Measurements from ENCODE around the gene ZNF598.

ZNF598 gene

GRCh38 chr16:2005646-2006045 lies 4.0 kb downstream of the ZNF598 start:
- no peak for DNase-seq

DNA sequence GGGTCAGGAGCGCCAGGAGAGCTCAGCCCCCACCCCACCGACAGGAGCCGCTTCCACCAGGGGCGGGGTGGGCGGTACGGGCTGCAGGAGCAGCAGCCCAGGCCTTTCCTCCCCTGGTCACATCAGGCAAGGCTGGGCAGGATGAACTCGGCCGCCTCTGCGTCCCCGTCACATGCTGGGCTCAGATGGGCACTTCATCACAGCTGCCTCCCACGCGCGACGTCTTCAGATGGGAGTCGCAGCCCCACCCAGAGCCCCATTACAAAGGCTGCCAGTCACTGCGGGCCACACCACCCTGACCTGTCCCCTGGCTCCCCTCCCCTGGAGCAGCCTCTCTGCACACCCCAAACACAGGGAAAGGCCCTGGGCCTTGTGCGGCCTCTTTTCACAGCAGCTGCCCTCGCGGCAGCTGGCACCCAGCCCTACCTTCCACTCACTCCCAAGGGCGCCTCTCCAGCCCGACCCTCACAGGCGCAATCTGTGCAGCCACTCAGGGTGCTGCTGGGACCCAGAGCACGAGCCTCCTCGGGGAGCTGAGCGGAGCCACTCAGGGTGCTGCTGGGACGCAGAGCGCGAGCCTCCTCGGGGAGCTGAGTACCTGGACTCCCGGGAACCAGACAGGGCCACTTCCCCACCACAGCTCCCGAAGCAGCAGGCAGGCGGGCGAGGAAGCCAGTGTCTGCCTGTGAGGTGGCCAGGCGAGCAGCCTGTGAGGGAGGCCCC lies 4.7 kb downstream of the ZNF598 start:
- no peak for DNase-seq

DNA sequence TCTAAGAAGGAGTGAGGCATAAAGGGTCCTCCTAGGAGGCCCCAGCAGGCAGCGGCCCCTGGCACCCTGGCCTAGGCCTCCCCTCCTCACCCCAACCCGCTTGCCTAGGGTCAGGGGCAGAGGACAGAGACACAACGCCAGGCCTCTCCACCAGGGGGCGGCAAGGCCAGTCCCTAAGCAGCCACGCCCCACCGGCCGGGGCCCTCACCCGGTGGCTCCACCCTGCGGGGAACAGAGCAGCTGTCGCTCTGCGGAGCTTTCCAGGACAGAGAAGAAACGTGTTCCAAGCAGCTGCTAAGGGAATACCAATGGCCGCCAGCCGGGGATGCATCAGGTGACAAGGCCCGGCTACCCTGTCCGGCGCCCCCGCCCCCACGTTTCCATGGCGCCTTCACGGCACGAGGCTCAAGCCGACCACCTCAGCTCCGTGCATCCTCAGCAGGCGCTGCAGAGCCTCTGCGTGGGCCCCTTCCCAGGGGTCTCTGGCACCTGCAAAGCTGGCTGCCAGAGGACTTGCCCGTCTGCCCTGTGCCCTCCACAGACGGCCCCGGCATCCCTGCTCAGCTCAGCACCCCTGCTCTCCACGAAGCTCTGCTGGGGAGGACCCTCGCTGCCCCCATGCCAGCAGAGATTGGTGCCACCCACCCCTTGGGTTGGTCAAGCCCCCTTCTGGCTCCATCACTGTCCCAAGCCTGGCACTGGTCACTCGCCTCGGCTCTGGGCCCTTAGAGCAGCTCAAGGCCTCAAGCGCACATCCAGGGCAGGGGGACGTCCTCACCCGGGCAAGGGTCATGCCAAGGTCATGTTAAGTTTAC lies 5.6 kb downstream of the ZNF598 start:
- DNase-seq, result peak; percentile 90

- no peak for DNase-seq
These were observed 6.3 kb downstream of the ZNF598 start for GRCh38 chr16:2003231-2003826.

- DNase-seq, result no peak
These were observed 7.0 kb downstream of the ZNF598 start for GRCh38 chr16:2002406-2003230.

- DNase-seq, result peak; percentile 4
These were observed 7.9 kb downstream of the ZNF598 start for GRCh38 chr16:2001456-2002355.

DNA sequence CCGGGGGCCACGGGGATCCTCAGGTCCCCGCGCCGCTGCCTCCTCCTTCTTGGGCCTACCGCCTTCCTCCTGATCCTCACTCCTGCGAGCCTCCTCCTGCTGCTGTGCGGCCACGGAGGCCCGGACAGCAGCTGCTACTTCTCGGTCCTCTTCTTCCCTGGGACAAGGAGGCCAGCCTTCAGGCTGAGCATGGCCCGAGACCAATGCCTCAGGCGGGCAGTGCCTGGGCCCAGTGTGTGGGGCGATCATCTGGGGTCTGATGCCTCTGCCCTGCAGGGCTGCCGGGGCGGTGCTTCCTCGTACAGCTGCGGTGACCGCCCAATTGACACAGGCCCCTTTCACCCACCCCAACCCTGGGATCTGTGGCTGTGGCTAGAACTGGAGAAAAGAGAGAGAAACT lies 8.6 kb downstream of the ZNF598 start:
- peak; percentile 4 for DNase-seq

DNA sequence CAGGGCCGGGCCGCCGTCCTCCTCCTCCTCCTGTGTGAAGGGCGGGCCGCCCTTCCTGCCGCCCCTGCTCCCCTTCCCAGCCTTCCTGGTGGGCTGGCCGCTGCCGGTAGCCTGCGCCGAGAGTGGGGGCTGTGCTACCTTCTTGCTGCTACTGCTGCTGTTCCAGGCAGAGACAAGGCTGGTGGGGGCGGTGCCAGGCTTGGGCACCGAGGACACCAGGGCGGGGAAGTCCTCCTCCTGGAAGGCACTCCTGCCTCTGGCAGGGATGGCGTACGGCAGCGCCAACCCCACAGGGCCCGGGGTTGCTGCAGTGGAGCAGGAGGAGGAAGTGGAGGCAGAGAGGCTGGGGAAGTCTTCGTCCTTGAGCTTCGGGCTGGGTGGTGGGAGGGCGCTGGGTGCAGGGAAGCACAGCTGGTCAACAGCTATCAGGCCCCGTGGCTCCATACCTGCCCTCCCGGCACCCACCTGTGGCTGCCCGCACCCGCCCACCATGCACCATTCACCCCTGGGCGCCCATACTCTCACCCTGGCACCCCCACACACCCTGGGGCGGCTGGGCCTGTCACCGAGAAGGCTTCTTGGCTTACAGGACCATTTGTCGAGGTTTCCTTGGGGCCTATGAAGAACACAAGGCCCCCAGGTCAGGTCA lies 9.6 kb downstream of the ZNF598 start:
- no peak for DNase-seq

DNA sequence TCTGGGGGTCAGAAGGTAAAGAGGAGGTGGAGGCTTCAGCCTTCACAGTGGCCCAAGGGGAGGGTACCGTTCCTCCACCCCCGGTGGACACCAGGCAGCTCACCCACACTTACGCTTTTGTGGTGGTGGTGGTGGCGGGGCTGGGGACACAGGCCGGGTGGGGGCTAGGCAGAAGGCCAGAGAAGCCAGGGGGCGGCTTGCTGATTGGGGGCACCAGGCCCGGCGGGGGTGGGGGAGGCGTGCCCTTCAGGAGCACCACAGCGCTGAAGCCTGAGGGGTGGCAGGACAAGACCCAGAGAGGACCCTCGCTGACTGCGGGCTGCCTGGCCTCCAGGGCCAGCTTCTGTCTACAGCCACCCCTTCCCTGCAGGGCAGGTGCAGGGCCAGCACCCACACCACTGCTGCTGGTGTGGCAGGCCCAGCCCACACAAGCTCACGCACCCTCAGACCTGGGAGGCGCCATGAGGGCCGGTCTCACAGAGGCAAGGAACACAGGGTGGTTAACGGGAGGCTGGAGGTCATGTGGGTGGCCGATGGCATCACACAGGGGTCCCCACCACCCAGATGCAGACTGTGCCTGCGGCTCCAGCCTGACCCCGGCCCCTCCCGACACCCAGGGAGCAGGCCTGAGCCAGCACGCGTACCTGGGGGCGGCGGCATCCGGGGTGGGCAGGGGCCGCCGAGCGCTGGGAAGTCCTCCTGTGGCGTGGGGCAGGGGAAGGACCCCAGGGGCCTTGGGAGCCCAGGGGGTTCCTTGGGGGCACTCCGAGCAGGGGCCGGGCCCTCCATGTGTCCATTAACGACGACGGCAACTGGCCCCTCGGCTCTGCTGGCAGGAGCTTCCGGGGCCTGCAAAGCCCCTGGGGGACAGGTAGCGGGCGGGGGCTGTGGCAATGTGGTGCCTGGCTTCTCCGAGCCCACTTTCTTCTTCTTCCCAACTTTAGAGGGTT lies 10.5 kb downstream of the ZNF598 start:
- DNase-seq, result no peak

DNA sequence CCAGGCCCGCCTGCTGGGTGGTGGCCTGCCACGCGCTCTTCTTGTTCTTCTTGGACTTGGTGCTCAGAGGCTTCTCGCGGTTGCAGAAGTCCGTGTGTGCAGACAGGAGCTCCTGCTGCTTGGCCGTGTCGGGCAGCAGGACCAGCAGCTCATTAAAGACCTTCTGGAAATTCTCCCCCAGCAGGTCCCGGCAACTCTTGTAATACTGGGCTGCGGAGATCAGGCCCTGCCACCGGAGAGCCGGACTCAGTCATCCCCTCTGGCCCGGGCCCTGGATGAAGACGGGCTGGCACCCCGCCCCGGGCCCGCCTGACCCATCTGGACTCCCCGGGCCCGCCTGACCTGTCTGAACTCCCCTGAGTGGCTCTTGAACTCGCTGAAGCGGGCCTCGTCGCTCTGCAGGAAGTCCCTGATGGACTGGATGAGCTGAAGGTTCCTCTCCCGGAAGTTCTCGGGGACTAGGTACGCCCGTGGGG lies 11.2 kb downstream of the ZNF598 start:
- DNase-seq, result no peak

DNA sequence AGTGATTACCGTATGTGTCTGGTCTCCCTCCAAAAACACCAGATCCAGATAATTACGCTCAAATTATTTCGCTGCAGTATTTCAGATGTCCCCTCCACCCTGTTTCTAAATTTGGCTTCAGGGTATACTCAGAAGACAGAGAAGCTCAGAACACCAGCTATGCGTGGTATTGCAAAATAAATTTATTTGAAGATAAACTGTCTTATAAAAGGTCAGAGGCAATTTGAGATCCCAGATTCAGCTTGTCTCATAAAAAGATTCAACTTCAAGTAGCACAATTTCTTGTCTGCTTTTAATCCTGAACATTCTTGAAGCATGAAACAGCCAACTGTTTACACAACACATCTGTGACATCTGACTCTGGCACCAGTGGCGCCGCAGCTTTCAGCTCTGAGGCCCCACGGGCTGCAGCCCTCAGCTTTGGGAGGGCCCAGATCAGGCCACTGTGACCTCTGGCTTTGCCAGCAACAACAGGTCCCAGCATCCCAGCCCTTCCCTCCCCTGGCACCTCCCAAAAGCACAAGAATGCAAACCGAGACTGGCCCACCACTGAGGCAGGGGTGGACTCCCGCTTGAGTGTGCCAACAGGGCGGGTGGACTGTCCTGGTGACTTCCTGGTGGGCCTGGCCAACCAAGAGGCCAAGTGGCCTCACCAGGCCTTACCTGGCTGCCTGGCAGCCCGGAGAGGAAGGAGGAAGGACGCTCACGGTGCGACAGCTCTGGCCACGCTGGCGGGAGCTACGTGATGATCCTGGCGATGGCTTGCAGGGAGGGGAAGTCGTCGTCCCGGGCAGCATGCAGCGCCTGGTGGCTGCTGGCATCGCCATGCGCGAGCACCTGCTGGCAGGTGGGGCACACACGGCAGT lies 11.9 kb downstream of the ZNF598 start:
- DNase-seq, result no peak

DNA sequence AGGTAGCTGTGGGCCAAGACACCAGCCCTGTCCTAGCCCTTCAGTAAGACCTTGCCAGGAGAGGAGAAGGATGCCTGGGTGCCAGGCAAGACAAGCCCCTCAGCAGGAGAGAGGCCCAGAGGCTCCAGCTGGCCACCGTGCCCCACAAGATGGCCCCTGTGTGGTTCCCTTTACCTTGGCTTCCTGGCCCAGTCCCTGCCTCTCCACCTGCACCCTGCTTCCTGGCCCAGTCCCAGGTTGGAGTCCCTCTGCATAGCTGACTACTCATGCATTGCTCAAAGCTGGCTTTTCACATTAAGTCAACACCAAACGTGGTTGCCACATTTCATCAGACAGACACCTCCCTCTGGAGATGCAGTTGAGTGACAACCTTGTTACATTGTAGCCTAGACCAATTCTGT lies 15.9 kb downstream of the ZNF598 start:
- no peak for DNase-seq

- DNase-seq, result no peak
These were observed 16.8 kb downstream of the ZNF598 start for GRCh38 chr16:1992704-1993317.

GRCh38 chr16:1991948-1992703 lies 17.5 kb downstream of the ZNF598 start:
- DNase-seq, result peak; percentile 96

DNA sequence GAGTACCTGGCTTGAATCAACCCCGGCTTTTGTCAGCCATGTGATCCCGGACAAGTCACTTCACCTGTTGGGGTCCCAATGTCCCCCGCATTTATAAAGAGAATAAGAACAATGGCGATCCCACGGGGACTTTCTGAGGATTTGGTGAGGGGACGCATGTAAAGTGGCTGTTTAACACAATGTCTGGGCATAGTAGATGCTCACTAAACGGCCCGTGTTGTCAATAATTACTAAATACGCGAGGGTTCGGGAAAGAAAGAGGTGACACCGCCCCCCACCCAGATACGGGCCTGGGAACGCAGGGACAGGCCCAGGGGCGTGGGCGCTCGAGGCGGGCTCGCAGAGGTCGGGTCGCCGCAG lies 18.1 kb downstream of the ZNF598 start:
- no peak for DNase-seq

GRCh38 chr16:1991135-1991551 lies 18.5 kb downstream of the ZNF598 start:
- no peak for DNase-seq

DNA sequence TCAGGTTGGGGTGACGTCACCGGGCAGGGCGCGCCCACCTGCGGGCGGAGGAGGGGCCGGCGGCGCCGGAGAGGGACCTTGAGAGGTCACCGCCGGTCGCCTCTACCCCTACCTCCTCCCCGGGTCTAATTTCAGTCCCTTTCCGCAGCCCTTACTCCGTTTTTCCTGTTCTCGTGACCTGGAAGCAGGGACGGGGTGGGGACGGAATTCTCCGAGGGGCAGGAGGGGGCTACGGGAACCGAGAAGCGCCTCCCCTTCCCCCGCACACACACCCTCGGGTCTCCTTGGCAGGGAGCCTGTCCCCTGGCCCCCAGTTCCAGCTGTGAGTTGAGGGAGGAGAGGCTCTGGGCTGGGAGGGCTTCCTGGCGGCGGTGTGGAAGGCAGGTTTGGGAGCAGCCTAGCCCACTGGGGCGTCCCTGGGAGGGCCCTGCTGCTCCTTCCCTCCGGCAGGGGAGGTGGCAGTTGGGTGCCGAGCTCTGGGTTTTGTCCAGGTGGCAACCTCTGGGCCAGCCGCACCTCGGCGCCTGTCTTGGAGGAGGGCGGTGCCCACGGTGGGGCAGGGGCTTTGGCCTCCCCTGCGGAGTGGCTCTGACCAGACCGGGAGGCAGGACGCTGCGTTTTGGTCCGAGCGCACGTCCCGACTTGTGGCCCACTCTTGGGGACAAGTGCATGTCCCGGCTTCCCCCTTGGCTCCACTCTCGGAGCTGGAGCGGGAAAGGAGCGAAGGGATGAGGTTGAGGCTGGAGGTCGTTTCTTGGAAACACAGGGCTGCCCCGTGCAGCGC lies 19.1 kb downstream of the ZNF598 start:
- DNase-seq, result no peak

All from activated naive CD4-positive, alpha-beta T cell treated with anti-CD3 and anti-CD28 coated beads, Interleukin-2, amount 50 U/mL, for 16 hours (primary cell).